Measurements from ENCODE around the gene DAGLB.

DAGLB gene

GRCh38 chr7:6447581-6448199 is at the start of gene DAGLB:
DAGLB (minus strand) TSS chr7:6447954; CDS start chr7:6447842, 112 bp downstream.
- Histone ChIP-seq H3K9ac (ENCODE audit: low read depth, low read length) (peak within 1 kb of the TSS; percentile 84), H3K27ac (ENCODE audit: low read length) (peak within 1 kb of the TSS; percentile 81), H3K4me2 (ENCODE audit: insufficient read depth, low read length) (peak within 1 kb of the TSS; percentile 97), H2AFZ (ENCODE audit: low read depth, low read length) (peak within 1 kb of the TSS; percentile 94), H3K27me3 (ENCODE audit: insufficient read depth, low read length, poor library complexity) (no peaks in the 10 kb centered on the region), H3K36me3 (ENCODE audit: insufficient read depth, low read length) (peaks cover 28% of the 10 kb centered on the region), H3K4me3 (ENCODE audit: low read depth in 1 of 2, low read length in 2 of 2) (peak within 1 kb of the TSS; percentile 73 to 81), H3K79me2 (ENCODE audit: insufficient read depth, low read length) (peaks cover 51% of the 10 kb centered on the region), H3K4me1 (ENCODE audit: insufficient read depth, low read length) (peaks cover 34% of the 10 kb centered on the region), H4K20me1 (ENCODE audit: insufficient read depth, low read length) (no peaks in the 10 kb centered on the region), H3K9me3 (ENCODE audit: insufficient read depth, low read length, severe bottlenecking) (no peaks in the 10 kb centered on the region)
- peak; percentile 86 for ATAC-seq (ENCODE audit: insufficient read depth, low read depth)
- DNase-seq: peak; percentile 94
- TF ChIP-seq EZH2 (IDR thresholded peaks at IDR 0.05; ENCODE audit: borderline replicate concordance, low read depth, low read length, severe bottlenecking) (no peak), CTCF (IDR thresholded peaks at IDR 0.05; ENCODE audit: borderline replicate concordance, extremely low read depth, low read length, poor library complexity, severe bottlenecking) (peak; percentile 12)

- Histone ChIP-seq H3K27me3 (ENCODE audit: insufficient read depth, low read length, poor library complexity) (no peaks in the 10 kb centered on the region), H3K79me2 (ENCODE audit: insufficient read depth, low read length) (no peaks in the 10 kb centered on the region), H3K9ac (ENCODE audit: low read depth, low read length) (no peak overlapping the region), H3K9me3 (ENCODE audit: insufficient read depth, low read length, severe bottlenecking) (no peaks in the 10 kb centered on the region), H3K36me3 (ENCODE audit: insufficient read depth, low read length) (no peaks in the 10 kb centered on the region), H3K4me2 (ENCODE audit: insufficient read depth, low read length) (no peak overlapping the region), H2AFZ (ENCODE audit: low read depth, low read length) (no peak overlapping the region), H3K27ac (ENCODE audit: low read length) (no peak overlapping the region), H3K4me1 (ENCODE audit: insufficient read depth, low read length) (no peaks in the 10 kb centered on the region), H3K4me3 (ENCODE audit: low read depth in 1 of 2, low read length in 2 of 2) (no peak overlapping the region), H4K20me1 (ENCODE audit: insufficient read depth, low read length) (no peaks in the 10 kb centered on the region)
- TF ChIP-seq EZH2 (IDR thresholded peaks at IDR 0.05; ENCODE audit: borderline replicate concordance, low read depth, low read length, severe bottlenecking): no peak
- no peak for TF ChIP-seq CTCF (IDR thresholded peaks at IDR 0.05; ENCODE audit: borderline replicate concordance, extremely low read depth, low read length, poor library complexity, severe bottlenecking)
- ATAC-seq (ENCODE audit: insufficient read depth, low read depth) (no peak), DNase-seq (no peak)
Measured at GRCh38 chr7:6497637-6497905, 49.8 kb upstream of the DAGLB start.

- no peak for TF ChIP-seq EZH2 (IDR thresholded peaks at IDR 0.05; ENCODE audit: borderline replicate concordance, low read depth, low read length, severe bottlenecking)
- no peak for TF ChIP-seq CTCF (IDR thresholded peaks at IDR 0.05; ENCODE audit: borderline replicate concordance, extremely low read depth, low read length, poor library complexity, severe bottlenecking)
- no peaks in the 10 kb centered on the region for H3K4me1 ChIP-seq (ENCODE audit: insufficient read depth, low read length)
- DNase-seq (no peak), ATAC-seq (ENCODE audit: insufficient read depth, low read depth) (no peak)
- H4K20me1 ChIP-seq (ENCODE audit: insufficient read depth, low read length): no peaks in the 10 kb centered on the region
- H3K79me2 ChIP-seq (ENCODE audit: insufficient read depth, low read length): no peaks in the 10 kb centered on the region
- H2AFZ ChIP-seq (ENCODE audit: low read depth, low read length): no peak overlapping the region
- no peaks in the 10 kb centered on the region for H3K9me3 ChIP-seq (ENCODE audit: insufficient read depth, low read length, severe bottlenecking)
- no peaks in the 10 kb centered on the region for H3K36me3 ChIP-seq (ENCODE audit: insufficient read depth, low read length)
- no peak overlapping the region for H3K27ac ChIP-seq (ENCODE audit: low read length)
- H3K27me3 ChIP-seq (ENCODE audit: insufficient read depth, low read length, poor library complexity): no peaks in the 10 kb centered on the region
- no peak overlapping the region for H3K4me3 ChIP-seq (ENCODE audit: low read depth in 1 of 2, low read length in 2 of 2)
- no peak overlapping the region for H3K9ac ChIP-seq (ENCODE audit: low read depth, low read length)
- H3K4me2 ChIP-seq (ENCODE audit: insufficient read depth, low read length): no peak overlapping the region
Measured at GRCh38 chr7:6496842-6497636, 49.3 kb upstream of the DAGLB start.

Measured in DND-41 (cell line).